Esophagus (tissue), 2 donors: Measurements from ENCODE around the gene ADAMTSL3. TPM values are rescaled to one million over a fixed set of nuclear protein-coding genes. Genes with fewer than 3 reads are reported as not detected.

Source experiments
- H3K27ac ChIP-seq, 2 donors: one replicate each; pipeline ENCODE4 v1.5.1; 2013; ENCODE audit warnings: low read depth in 2 of 2, mild to moderate bottlenecking in 2 of 2, inconsistent platforms in 1 of 2, low read length in 1 of 2, moderate library complexity in 1 of 2
- H3K27me3 ChIP-seq, 2 donors: one replicate each; pipeline ENCODE4 v1.6.1; 2013; ENCODE audit warnings: low read length in 2 of 2, control low read depth in 1 of 2, mild to moderate bottlenecking in 1 of 2; ENCODE audit not compliant: insufficient read depth in 2 of 2, control insufficient read depth in 1 of 2
- H3K36me3 ChIP-seq, 2 donors: one replicate each; pipeline ENCODE4 v1.6.1; 2013; ENCODE audit warnings: low read length in 1 of 2; ENCODE audit not compliant: control insufficient read depth in 2 of 2, insufficient read depth in 2 of 2
- H3K4me1 ChIP-seq, 2 donors: one replicate each; pipeline ENCODE4 v1.6.1; 2013; ENCODE audit warnings: low read length in 1 of 2; ENCODE audit not compliant: control insufficient read depth in 2 of 2, insufficient read depth in 2 of 2
- H3K4me3 ChIP-seq, 2 donors: one replicate each; pipeline ENCODE4 v1.5.1; 2013; ENCODE audit warnings: low read length in 2 of 2, mild to moderate bottlenecking in 2 of 2, low read depth in 1 of 2, moderate library complexity in 1 of 2
- H3K9me3 ChIP-seq, 2 donors: one replicate each; pipeline ENCODE4 v1.6.1; 2013; ENCODE audit warnings: mild to moderate bottlenecking in 2 of 2, low read depth in 1 of 2, low read length in 1 of 2, moderate library complexity in 1 of 2; ENCODE audit not compliant: control insufficient read depth in 2 of 2, insufficient read depth in 1 of 2
- WGBS, 2 donors: extraction: QIAGEN DNeasy Blood & Tissue Kit; methylation state at CpG; one replicate each; pipeline ENCODE4 v1.1.7; 2013; 5-methylcytosine and 5-hydroxymethylcytosine counted together
- polyA plus RNA-seq, 2 donors: library from polyadenylated mRNA; stranded (reverse); fragments of 200-250 nt; gene quantifications; one replicate each; pipeline ENCODE4 v1.2.3, GENCODE V29; 2013
- donor health status: healthy with polysubstance abuse.
- donor health status: Bipolar disorder and iron deficiency.

The ADAMTSL3 gene
- polyA plus RNA-seq, 2 donors = 0.18 TPM

GRCh38 chr15:83999396-84000135 lies 345.6 kb downstream of the ADAMTSL3 start:
- 68 to 79% methylated on average over 6 of the region's 6 CpGs for WGBS, 2 donors
- Histone ChIP-seq H3K4me3 (no peak overlapping the region), H3K9me3 (no peaks in the 10 kb centered on the region), H3K36me3 (no peaks in the 10 kb centered on the region), H3K27ac (no peak overlapping the region), H3K27me3 (no peaks in the 10 kb centered on the region), H3K4me1 (no peaks in the 10 kb centered on the region)

- Histone ChIP-seq H3K36me3 (no peaks in the 10 kb centered on the region), H3K4me3 (no peak overlapping the region), H3K9me3 (no peaks in the 10 kb centered on the region), H3K27me3 (no peaks in the 10 kb centered on the region), H3K4me1 (no peaks in the 10 kb centered on the region), H3K27ac (no peak overlapping the region)
- 61 to 82% methylated on average over 5 of the region's 5 CpGs for WGBS, 2 donors
Observed at GRCh38 chr15:84001037-84001436, 347.1 kb downstream of the ADAMTSL3 start.

- Histone ChIP-seq H3K36me3 (no peaks in the 10 kb centered on the region), H3K27ac (no peak overlapping the region), H3K27me3 (no peaks in the 10 kb centered on the region), H3K9me3 (no peaks in the 10 kb centered on the region), H3K4me3 (no peak overlapping the region), H3K4me1 (no peaks in the 10 kb centered on the region)
Observed at GRCh38 chr15:84001655-84002054, 347.7 kb downstream of the ADAMTSL3 start.

GRCh38 chr15:84003791-84004503 lies 350.0 kb downstream of the ADAMTSL3 start:
- H3K27ac ChIP-seq = no peak overlapping the region
- H3K4me1 ChIP-seq = no peaks in the 10 kb centered on the region
- no peak overlapping the region for H3K4me3 ChIP-seq
- H3K9me3 ChIP-seq = no peaks in the 10 kb centered on the region
- no peaks in the 10 kb centered on the region for H3K27me3 ChIP-seq
- 80 to 84% methylated on average over 6 of the region's 6 CpGs for WGBS, 2 donors
- H3K36me3 ChIP-seq = no peaks in the 10 kb centered on the region

GRCh38 chr15:84006421-84006820 lies 352.5 kb downstream of the ADAMTSL3 start:
- Histone ChIP-seq H3K27me3 (no peaks in the 10 kb centered on the region), H3K27ac (no peak overlapping the region), H3K9me3 (no peaks in the 10 kb centered on the region), H3K4me1 (no peaks in the 10 kb centered on the region), H3K36me3 (no peaks in the 10 kb centered on the region), H3K4me3 (no peak overlapping the region)
- 63 to 64% methylated on average over 4 of the region's 4 CpGs for WGBS, 2 donors

GRCh38 chr15:84009616-84010015 lies 355.7 kb downstream of the ADAMTSL3 start:
- H3K4me3 ChIP-seq = no peak overlapping the region
- WGBS, 2 donors = 86 to 92% methylated on average over 7 of the region's 7 CpGs
- no peaks in the 10 kb centered on the region for H3K27me3 ChIP-seq
- no peaks in the 10 kb centered on the region for H3K36me3 ChIP-seq
- no peaks in the 10 kb centered on the region for H3K4me1 ChIP-seq
- H3K9me3 ChIP-seq = no peaks in the 10 kb centered on the region
- no peak overlapping the region for H3K27ac ChIP-seq

GRCh38 chr15:84010246-84010645 lies 356.3 kb downstream of the ADAMTSL3 start:
- Histone ChIP-seq H3K9me3 (no peaks in the 10 kb centered on the region), H3K4me3 (no peak overlapping the region), H3K36me3 (no peaks in the 10 kb centered on the region), H3K4me1 (no peaks in the 10 kb centered on the region), H3K27me3 (no peaks in the 10 kb centered on the region), H3K27ac (no peak overlapping the region)
- 90 to 94% methylated on average over 1 of the region's 1 CpG for WGBS, 2 donors

- Histone ChIP-seq H3K4me1 (no peaks in the 10 kb centered on the region), H3K4me3 (no peak overlapping the region), H3K36me3 (no peaks in the 10 kb centered on the region), H3K9me3 (no peaks in the 10 kb centered on the region), H3K27me3 (no peaks in the 10 kb centered on the region), H3K27ac (no peak overlapping the region)
- WGBS, 2 donors = 86 to 87% methylated on average over 3 of the region's 3 CpGs
Observed at GRCh38 chr15:84016371-84016770, 362.4 kb downstream of the ADAMTSL3 start.

- no peaks in the 10 kb centered on the region for H3K9me3 ChIP-seq
- no peaks in the 10 kb centered on the region for H3K4me1 ChIP-seq
- H3K27me3 ChIP-seq = no peaks in the 10 kb centered on the region
- H3K36me3 ChIP-seq = no peaks in the 10 kb centered on the region
- H3K27ac ChIP-seq = no peak overlapping the region
- H3K4me3 ChIP-seq = no peak overlapping the region
- WGBS, 2 donors = 74 to 87% methylated on average over 1 of the region's 1 CpG
Observed at GRCh38 chr15:84022516-84022915, 368.6 kb downstream of the ADAMTSL3 start.

- Histone ChIP-seq H3K27me3 (no peaks in the 10 kb centered on the region), H3K9me3 (no peaks in the 10 kb centered on the region), H3K27ac (no peak overlapping the region), H3K4me1 (no peaks in the 10 kb centered on the region), H3K4me3 (no peak overlapping the region), H3K36me3 (no peaks in the 10 kb centered on the region)
- 94% methylated on average over 11 of the region's 11 CpGs for WGBS, 2 donors
Observed at GRCh38 chr15:84023636-84024035, 369.7 kb downstream of the ADAMTSL3 start.
